Calu3 (cell line): ENCODE results near the gene POLQ. TPM values are rescaled to one million over a fixed set of nuclear protein-coding genes. Genes with fewer than 3 reads are reported as not detected.
"Not testable (repeated sequence)": the region's sequence is repeated elsewhere in the genome, so short reads cannot be mapped to it uniquely, and the experiment has no call there.

ENCODE experiments used
- BruUV-seq: library from RNA; stranded (reverse); fragments of 400-500 nt; replicated peaks from 2 replicates; lab custom pipeline; 2021; lab: Mats Ljungman, UMichigan
- CTCF ChIA-PET: fragments of 300-600 bp; sonication (Branson Sonifier 250); formaldehyde crosslinking; loops from one replicate; lab custom pipeline; 2022; ENCODE audit warnings: antibody characterized with exemption; lab: Charles Lee
- DNase-seq: peaks from one replicate; pipeline ENCODE4 v3.0.0; 2022
- H3K27ac Mint-ChIP-seq: one replicate; pipeline ENCODE4 v1.8.0; 2022; ENCODE audit warnings: mixed read lengths; ENCODE audit not compliant: unreplicated experiment
- H3K27me3 Mint-ChIP-seq: one replicate; pipeline ENCODE4 v1.8.0; 2022; ENCODE audit warnings: mixed read lengths; ENCODE audit not compliant: unreplicated experiment
- H3K36me3 Mint-ChIP-seq: one replicate; pipeline ENCODE4 v1.8.0; 2022; ENCODE audit warnings: mild to moderate bottlenecking, moderate library complexity, mixed read lengths; ENCODE audit not compliant: insufficient read depth, unreplicated experiment
- H3K4me1 Mint-ChIP-seq: one replicate; pipeline ENCODE4 v1.8.0; 2022; ENCODE audit warnings: mild to moderate bottlenecking, low read depth, mixed read lengths; ENCODE audit not compliant: unreplicated experiment
- H3K4me3 Mint-ChIP-seq: one replicate; pipeline ENCODE4 v1.8.0; 2022; ENCODE audit warnings: mild to moderate bottlenecking, low read depth, moderate library complexity, mixed read lengths; ENCODE audit not compliant: unreplicated experiment
- H3K9me3 Mint-ChIP-seq: one replicate; pipeline ENCODE4 v1.8.0; 2022; ENCODE audit warnings: low read depth, mixed read lengths; ENCODE audit not compliant: unreplicated experiment
- CTCF ChIP-seq: fragments of 200-600 bp; IDR thresholded peaks from one replicate; pipeline ENCODE4 v1.8.0; 2022; ENCODE audit warnings: antibody characterized with exemption; ENCODE audit not compliant: unreplicated experiment
- intact Hi-C: fragments of 100-400 bp; cut with micrococcal nuclease; formaldehyde crosslinking; loops from one replicate; pipeline ENCODE4 v1.10.0; 2022; ENCODE audit not compliant: unreplicated experiment
- total RNA-seq: library from RNA; stranded (reverse); gene quantifications from 2 replicates; pipeline ENCODE4 v1.2.3, GENCODE V29; 2022

Gene POLQ
- total RNA-seq, 1 experiment from 2014 or later = 15.5 TPM

- CTCF ChIA-PET = no interaction called here
- Mint-ChIP-seq H3K27ac (no peak overlapping the region), H3K36me3 (peaks cover 4% of the 10 kb centered on the region), H3K27me3 (no peaks in the 10 kb centered on the region), H3K4me1 (no peaks in the 10 kb centered on the region), H3K9me3 (no peaks in the 10 kb centered on the region), H3K4me3 (no peak overlapping the region)
- no peak for TF ChIP-seq CTCF
- no peak for DNase-seq
- BruUV-seq = no TSS peak
- intact Hi-C loops = no loop called here
Observed at GRCh38 chr3:121418182-121418581, 127.6 kb downstream of the POLQ start.

GRCh38 chr3:121414924-121415323 is 130.9 kb downstream of the POLQ start:
- Mint-ChIP-seq H3K9me3 (no peaks in the 10 kb centered on the region), H3K4me1 (no peaks in the 10 kb centered on the region), H3K27me3 (no peaks in the 10 kb centered on the region), H3K4me3 (no peak overlapping the region), H3K27ac (no peak overlapping the region), H3K36me3 (peaks cover 4% of the 10 kb centered on the region)
- DNase-seq = no peak
- no TSS peak for BruUV-seq
- intact Hi-C loops = no loop called here
- CTCF ChIA-PET = no interaction called here
- no peak for TF ChIP-seq CTCF

DNA sequence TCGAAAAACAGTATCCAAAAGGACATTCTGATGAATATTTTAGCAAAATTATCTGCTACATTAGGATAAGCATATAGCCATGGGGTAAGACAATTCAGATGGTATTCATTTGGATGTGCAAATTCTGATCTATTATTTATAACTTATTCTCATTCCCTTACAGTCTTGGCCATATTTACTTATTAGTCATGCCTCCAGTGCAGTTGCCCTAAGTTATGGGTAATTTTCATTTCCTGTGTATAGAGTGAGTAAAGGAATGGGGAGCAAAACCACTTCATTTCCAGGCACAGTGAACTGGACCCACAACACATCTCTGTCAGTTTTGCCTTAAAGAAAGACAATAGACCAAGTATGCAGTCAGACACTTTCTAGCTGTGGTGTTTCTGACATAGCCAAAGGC is 134.3 kb downstream of the POLQ start:
- TF ChIP-seq CTCF = no peak
- CTCF ChIA-PET = no interaction called here
- no peaks in the 10 kb centered on the region for H3K36me3 Mint-ChIP-seq
- no TSS peak for BruUV-seq
- H3K27me3 Mint-ChIP-seq = no peaks in the 10 kb centered on the region
- no peaks in the 10 kb centered on the region for H3K4me1 Mint-ChIP-seq
- no peak overlapping the region for H3K4me3 Mint-ChIP-seq
- no peak for DNase-seq
- intact Hi-C loops = no loop called here
- H3K27ac Mint-ChIP-seq = no peak overlapping the region
- no peaks in the 10 kb centered on the region for H3K9me3 Mint-ChIP-seq

DNA sequence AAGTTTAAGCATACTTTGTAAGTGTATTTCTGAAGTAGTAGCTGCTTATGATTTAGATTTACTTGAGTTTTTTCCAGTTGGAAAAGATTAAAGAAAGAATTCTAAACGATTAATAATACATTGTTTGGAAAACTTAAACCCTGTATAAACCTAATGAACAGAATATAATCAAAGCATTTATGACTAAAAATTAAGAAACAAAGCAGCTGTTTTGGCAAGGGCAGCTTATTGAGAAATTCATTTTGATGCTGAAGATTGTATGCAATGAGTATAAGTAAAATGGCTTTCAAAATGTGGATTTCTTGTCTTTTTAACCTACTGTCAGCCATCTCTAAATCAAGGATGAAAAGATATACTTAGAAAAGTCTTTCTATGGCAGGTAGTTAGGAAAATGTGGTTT is 140.2 kb downstream of the POLQ start:
- Mint-ChIP-seq H3K36me3 (no peaks in the 10 kb centered on the region), H3K4me1 (no peaks in the 10 kb centered on the region), H3K9me3 (no peaks in the 10 kb centered on the region), H3K27me3 (no peaks in the 10 kb centered on the region), H3K4me3 (no peak overlapping the region), H3K27ac (no peak overlapping the region)
- CTCF ChIA-PET = no interaction called here
- no TSS peak for BruUV-seq
- TF ChIP-seq CTCF = no peak
- intact Hi-C loops = no loop called here
- DNase-seq = no peak

- no peak overlapping the region for H3K4me3 Mint-ChIP-seq
- H3K36me3 Mint-ChIP-seq = no peaks in the 10 kb centered on the region
- no peaks in the 10 kb centered on the region for H3K9me3 Mint-ChIP-seq
- no peak overlapping the region for H3K27ac Mint-ChIP-seq
- CTCF ChIA-PET = no interaction called here
- H3K27me3 Mint-ChIP-seq = no peaks in the 10 kb centered on the region
- TF ChIP-seq CTCF = no peak
- BruUV-seq = no TSS peak
- DNase-seq = no peak
- intact Hi-C loops = no loop called here
- no peaks in the 10 kb centered on the region for H3K4me1 Mint-ChIP-seq
Observed at GRCh38 chr3:121399820-121400219, 146.0 kb downstream of the POLQ start.

GRCh38 chr3:121398051-121398450 is 147.7 kb downstream of the POLQ start:
- BruUV-seq, H3K27ac Mint-ChIP-seq, H3K4me1 Mint-ChIP-seq, CTCF ChIA-PET, DNase-seq, intact Hi-C loops, H3K36me3 Mint-ChIP-seq, H3K27me3 Mint-ChIP-seq, H3K9me3 Mint-ChIP-seq, H3K4me3 Mint-ChIP-seq: not testable (repeated sequence)

DNA sequence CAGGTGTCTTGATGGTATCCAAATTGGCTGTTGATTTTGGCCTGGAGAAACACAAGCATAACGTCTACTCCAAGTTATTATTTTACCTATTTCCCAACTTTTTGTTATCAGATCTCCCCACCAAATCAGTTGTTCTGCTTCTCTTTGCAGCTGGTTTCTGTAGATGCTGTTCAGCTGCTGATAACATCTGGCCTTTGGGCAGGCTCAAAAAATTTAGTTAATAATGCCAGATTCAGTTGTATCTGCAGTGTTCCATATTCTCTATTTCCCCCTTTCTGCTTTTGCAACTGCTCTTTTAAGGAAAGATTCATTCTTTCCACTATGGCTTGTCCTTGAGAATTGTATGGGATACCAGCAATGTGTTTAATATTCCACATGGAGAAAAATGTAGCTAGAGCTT is 149.8 kb downstream of the POLQ start:
- H3K4me1 Mint-ChIP-seq, H3K36me3 Mint-ChIP-seq, H3K9me3 Mint-ChIP-seq, intact Hi-C loops, BruUV-seq, H3K4me3 Mint-ChIP-seq, CTCF ChIA-PET, DNase-seq, H3K27me3 Mint-ChIP-seq, H3K27ac Mint-ChIP-seq: not testable (repeated sequence)
